SU-DHL-6 (cell line): ENCODE results near the gene MARCKS.

Experiments
- EZH2phosphoT487 ChIP-seq: fragments of 200-600 bp; sonication (generic), shearing (Covaris generic); conservative IDR thresholded peaks from 2 replicates; pipeline ENCODE4 v1.6.1; 2018; ENCODE audit warnings: mild to moderate bottlenecking, antibody characterized with exemption, low read length, moderate library complexity, mixed read lengths
- TF ChIP-seq, protein P1 (sequence below): fragments of 200-600 bp; sonication (generic); IDR thresholded peaks from one replicate; pipeline ENCODE4 v1.5.1; 2017; ENCODE audit warnings: antibody characterized with exemption, mild to moderate bottlenecking, low read length, moderate library complexity; ENCODE audit not compliant: insufficient read depth, poor library complexity, severe bottlenecking

DNA sequence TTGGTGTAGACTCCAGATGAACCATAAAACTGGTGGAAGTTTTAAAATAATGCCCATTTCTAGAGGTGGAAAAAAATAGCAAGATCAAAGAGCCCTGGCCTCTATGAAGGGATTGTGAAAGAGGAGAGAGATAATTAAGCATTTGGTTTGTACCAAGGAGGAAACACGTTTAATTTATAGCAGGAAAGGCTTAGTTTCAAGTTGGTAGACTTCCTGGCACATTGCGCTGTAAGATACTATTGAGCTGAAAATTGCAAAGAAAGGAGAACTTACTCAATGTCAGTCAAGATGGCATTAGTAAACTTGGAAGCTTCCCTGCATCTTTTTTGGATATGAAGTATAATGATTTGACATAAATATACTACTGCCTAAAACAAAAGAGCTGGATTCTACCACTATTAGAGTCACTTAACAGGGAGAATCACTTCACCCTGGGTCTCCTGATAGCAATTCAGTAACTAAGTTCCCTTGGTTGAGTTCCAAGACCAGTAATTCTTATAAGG is 24.4 kb downstream of the MARCKS start:
- TF ChIP-seq, protein P1, sequence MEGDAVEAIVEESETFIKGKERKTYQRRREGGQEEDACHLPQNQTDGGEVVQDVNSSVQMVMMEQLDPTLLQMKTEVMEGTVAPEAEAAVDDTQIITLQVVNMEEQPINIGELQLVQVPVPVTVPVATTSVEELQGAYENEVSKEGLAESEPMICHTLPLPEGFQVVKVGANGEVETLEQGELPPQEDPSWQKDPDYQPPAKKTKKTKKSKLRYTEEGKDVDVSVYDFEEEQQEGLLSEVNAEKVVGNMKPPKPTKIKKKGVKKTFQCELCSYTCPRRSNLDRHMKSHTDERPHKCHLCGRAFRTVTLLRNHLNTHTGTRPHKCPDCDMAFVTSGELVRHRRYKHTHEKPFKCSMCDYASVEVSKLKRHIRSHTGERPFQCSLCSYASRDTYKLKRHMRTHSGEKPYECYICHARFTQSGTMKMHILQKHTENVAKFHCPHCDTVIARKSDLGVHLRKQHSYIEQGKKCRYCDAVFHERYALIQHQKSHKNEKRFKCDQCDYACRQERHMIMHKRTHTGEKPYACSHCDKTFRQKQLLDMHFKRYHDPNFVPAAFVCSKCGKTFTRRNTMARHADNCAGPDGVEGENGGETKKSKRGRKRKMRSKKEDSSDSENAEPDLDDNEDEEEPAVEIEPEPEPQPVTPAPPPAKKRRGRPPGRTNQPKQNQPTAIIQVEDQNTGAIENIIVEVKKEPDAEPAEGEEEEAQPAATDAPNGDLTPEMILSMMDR, result no peak
- TF ChIP-seq EZH2phosphoT487, result no peak
